HT-29 (cell line): Measurements from ENCODE around the gene ENDOG. TPM values are rescaled to one million over a fixed set of nuclear protein-coding genes. Genes with fewer than 3 reads are reported as not detected.
A peak's percentile ranks its signal among the peaks of the same experiment; 100 is the strongest.

Experiments
- DNase-seq: peaks from one replicate; pipeline ENCODE4 v3.0.0-alpha.2; 2015; ENCODE audit warnings: low spot score
- total RNA-seq: library from RNA; depleted of rRNA; stranded (reverse); fragments of >200 nt; shearing (Covaris generic); gene quantifications from 2 replicates; pipeline ENCODE4 v1.2.3, GENCODE V29; 2014

ENDOG gene
- total RNA-seq, 1 experiment from 2014 or later = 52.1 TPM

DNA sequence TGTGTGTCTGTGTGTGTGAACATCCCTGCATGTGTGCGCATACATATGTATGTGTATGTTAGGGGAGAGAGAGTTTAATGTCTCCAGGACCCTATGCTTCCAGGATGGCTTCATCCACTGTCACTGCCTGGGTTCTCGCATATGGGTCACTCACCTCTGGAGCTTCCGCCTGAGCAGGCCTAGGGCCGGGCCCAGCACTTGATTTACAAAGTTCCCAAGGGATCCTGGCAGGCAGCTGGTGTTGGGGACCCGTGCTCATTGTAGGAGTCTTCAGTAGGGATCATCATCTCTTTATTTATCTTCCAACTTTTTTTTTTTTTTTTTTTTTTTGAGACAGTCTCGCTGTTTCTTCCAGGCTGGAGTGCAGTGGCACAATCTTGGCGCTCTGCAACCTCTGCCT, 18.2 kb upstream of the ENDOG start:
- no peak for DNase-seq

DNA sequence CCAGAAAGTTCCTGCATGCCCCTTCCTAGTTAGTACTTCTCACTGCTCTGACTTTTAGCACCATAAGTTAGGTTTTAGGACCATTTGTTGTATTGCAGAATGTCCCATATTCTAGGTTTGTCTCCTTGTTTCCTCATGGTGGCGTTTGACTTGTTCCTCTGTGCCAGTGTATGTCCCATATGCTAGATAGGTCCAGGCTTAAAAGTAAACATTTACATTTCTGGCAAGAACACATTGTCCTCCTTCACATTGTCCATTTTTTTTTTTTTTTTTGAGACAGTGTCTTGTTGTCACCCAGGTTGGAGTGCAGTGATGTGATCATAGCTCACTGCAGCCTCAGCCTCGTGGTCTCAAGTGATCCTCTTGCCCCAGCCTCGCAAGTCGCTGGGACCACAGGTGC, 15.8 kb upstream of the ENDOG start:
- no peak for DNase-seq

DNA sequence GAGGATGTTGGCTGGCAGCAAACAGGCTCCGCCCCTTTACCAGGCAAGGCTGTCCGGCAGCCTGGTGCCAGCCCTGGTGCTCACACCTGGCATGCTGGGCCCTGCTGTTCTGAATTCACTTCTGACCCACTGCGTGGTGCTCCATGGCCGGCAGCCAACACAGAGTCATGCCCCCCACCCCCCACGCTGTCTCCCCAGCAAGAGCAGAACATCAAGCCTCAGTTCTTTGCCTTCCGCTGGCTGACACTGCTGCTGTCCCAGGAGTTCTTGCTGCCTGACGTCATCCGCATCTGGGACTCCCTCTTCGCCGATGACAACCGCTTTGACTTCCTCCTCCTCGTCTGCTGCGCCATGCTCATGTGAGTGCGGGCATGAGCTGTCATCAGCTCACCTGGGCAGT, 12.6 kb upstream of the ENDOG start:
- DNase-seq = no peak

DNA sequence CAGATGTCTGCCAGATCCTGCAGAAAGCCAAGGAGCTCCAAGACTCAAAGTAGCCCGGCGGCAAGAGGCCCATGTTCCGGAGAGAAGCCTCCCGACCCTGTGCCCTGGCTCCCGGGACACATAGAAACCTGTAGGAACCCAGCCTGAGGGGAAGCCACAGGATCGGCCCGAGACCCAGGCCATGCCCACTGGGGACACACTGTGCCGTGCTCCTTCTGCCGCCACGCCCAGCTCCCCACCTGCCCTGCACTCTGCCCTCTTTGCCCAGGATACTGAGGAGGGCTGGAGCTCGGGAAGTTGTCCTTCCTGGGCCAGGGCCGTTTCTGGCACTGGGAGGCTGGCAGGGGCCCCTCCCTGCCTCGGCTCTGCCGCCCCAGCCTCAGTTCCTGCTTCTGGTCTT, 10.5 kb upstream of the ENDOG start:
- DNase-seq = no peak

DNA sequence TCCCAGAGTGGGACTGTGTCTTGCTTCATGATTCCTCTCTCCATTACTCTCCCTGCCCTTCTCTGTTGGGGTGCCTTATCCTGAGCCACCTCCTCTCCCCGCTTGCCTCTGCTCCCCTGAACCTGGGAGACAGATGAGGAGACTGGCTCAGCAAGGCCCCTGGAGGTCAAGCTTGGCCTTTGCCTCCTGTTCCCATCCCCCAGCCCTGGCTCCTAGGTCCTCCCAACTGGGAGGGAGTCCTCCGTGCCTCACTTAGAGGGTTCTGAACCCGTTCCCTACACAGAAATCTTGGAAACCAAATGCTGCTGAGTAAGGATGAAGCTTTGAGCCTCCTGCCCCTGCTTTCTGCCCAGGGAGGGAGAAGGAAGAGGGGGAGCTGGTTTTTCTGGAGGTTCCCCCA, 9.8 kb upstream of the ENDOG start:
- DNase-seq = no peak

DNA sequence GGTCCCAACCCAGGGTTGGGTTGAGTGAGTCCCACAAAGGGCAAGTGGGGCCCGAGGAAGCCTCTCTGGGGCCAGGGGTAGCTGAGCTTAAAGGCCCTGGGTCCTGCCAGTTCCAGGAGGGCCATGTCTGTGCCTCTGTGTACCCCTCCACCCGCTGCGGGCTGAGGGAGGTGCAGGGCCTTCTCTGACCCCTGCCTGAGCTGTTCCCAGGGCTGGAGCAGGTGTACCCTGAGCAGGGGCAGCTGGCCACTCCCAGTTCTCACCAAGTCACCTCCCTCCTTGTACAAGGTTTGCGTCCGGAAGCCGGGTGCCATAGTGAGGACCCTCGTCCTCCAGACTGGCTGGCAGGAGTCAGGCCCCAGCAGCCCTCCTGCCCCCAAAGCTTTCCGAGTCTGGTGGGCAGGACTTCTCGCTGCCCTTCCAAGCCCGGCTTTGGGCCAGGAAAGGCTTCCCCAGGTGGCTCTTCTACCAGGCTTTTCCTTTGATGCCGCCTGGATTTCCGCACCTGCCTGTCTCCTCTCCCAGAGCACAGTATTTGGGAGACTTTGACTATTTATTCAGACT, 9.2 kb upstream of the ENDOG start:
- DNase-seq = no peak

DNA sequence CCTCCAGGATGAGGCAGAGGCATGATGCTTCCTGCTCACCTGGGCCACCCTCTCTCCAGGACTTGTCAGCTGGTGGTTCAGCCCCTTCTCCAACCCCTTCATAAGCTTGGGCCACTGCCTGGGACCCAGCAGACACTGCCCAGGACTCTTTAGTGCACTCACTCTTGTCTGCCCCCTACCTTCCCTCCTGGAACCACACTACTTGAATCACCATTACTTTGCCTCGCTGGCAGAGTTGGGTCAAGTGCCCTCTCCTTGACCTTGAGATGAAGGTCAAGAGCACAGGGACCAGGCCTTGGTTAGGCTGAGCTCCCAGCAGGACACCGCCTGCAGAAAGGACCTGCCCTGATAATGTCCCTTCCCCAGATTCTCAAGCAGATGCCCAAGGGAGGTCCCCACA, 8.5 kb upstream of the ENDOG start:
- no peak for DNase-seq

DNA sequence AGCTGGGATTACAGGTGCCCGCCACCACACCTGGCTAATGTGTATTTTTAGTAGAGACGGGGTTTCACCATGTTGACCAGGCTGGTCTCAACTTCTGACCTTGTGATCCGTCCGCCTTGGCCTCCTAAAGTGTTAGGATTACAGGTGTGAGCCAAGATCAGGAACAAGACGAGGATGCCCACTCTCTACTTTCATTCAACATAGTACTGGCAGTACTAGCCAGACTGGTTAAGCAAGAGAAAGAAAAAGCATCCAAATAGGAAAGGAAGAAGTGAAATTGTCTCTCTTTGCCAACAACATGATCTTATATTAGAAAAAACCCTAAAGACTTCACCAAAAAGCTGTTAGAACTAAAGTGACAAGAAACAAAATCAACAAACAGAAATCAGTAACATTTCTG, 7.4 kb upstream of the ENDOG start:
- DNase-seq = no peak

DNA sequence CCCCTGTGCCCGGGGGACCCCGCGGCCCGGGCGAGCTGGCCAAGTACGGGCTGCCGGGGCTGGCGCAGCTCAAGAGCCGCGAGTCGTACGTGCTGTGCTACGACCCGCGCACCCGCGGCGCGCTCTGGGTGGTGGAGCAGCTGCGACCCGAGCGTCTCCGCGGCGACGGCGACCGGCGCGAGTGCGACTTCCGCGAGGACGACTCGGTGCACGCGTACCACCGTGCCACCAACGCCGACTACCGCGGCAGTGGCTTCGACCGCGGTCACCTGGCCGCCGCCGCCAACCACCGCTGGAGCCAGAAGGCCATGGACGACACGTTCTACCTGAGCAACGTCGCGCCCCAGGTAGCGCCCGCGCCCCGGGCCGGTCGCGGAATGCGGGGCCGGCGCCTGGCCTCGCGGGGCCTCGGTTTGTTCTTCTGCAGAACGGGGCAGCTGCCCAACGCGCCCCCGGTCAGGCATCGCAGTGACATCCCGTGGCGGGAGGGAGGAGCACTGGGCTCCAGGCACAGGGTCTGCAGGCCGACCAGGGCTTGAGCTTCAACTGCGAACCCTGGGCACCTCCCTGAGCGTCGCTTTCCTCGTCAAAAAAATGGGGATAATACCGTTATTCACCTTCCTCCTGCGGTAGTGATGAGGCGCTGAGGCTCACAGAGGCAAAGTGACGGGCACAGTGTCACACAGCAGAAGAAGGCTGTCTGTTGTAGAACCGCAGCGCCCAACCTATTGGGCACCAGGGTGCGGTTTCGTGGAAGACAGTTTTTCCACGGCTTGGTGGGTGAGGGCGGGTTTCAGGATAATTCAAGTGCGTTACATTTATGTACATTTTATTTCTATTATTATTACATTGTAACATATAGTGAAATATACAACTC, 777 bp downstream of the ENDOG start:
- DNase-seq = peak; percentile 38

DNA sequence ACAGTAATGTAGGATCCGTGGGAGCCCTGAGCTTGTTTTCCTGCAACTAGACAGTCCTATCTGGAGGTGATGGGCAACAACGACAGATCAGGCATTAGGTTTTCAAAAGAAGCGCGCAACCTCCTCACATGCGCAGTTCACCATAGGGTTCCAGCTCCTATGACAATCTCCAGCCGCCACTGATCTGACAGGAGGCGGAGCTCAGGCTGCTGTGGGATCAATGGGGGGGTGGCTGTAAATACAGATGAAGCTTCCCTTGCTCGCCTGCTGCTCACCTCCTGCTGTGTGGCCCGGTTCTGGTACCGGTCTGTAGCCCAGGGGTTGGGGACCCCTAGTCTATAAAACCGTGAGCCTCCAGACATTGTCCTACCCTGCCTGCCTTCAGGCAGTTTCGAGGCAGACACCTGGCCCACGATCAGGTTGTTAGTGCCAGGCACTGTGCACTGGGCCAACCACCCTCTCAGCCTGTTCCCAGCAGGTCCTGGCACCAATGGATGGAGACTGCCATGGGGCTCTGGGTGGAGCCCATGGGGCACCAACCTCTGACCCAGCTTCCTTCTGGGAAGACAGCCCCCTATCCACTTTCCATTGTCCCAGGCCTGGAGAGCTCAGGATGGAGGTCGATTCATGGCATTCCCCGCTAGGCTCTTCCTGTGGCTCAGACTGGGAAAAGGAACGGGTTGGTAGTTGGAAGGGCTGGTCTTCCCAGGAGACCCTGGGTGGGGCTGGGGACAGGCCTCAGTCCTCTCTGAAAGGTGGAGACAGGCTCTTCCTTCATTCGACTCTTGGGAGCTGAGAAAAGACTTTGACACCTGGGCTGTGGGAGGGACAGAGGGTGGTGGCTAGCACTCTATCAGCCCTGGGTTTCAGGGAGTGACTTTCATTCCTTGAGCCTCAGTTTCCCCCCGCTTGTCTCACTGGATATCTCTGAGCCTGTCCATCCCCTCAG, 1.7 kb downstream of the ENDOG start:
- DNase-seq = peak; percentile 62

DNA sequence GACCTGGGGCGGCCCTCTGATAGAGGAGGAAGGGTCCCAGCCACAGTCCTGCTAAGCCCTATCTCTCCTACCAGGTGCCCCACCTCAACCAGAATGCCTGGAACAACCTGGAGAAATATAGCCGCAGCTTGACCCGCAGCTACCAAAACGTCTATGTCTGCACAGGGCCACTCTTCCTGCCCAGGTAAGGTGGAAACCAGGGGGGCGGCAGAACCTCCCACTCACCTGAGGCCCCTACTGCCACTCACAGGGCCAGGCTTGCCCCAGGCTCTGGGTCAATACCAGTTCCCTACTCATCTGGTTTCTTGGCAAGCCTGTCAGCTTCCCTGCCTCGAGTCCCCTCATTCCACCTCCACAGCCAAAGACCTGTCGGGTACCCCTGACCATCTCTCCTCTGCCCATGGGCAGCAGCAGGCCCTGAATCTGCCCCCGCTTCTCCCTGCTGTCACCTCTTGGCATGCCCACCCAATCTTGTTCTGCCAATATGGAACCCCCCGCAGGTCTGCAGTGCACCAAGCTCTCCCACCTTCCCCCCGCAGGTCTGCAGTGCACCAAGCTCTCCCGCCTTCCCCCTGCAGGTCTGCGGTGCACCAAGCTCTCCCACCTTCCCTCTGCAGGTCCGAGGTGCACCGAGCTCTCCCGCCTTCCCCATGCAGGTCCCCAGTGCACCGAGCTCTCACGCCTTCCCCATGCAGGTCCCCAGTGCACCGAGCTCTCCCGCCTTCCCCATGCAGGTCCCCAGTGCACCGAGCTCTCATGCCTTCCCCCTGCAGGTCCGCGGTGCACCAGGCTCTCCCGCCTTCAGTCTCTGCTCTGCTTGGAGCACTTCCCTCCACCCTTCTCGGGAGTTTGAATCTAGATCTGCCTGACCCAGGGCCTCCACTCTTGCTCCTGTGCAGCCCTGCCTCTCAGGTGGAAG, 2.6 kb downstream of the ENDOG start:
- DNase-seq = no peak

DNA sequence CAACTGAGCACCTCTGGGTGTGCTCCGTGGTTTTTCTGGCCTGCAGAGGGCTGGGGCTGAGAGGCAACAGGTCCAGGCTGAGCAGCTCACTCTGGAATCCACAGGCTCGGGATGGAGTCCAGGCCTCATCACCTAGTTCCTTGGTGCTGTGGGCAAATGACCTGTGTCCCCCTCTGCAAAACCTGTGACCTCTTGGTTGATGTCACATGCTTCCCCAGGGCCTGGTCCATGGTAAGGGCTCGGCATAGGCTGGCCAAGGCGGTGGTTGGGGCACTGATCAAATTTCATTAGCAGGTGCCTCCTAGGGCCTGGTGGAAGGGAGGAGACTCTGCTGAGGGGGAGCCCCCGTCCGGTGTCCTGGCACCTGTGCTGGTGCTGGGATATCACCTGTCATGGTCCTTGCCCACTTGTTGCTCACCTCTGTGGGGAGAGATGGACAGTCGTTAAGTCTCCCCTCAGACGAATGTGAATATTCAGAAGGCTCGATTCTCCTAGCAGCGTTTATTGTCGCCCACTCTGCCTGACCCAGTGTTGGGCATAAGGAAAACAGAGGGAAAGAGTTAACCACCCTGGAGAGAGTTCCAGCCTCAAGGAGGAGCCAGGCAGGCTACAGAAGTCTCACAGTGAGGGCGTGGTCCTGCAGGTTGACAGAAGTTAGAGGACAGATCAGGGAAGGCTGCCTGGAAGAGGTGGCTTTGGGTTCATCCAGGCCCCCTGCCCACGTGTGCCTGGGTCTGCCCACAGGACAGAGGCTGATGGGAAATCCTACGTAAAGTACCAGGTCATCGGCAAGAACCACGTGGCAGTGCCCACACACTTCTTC, 3.5 kb downstream of the ENDOG start:
- no peak for DNase-seq

DNA sequence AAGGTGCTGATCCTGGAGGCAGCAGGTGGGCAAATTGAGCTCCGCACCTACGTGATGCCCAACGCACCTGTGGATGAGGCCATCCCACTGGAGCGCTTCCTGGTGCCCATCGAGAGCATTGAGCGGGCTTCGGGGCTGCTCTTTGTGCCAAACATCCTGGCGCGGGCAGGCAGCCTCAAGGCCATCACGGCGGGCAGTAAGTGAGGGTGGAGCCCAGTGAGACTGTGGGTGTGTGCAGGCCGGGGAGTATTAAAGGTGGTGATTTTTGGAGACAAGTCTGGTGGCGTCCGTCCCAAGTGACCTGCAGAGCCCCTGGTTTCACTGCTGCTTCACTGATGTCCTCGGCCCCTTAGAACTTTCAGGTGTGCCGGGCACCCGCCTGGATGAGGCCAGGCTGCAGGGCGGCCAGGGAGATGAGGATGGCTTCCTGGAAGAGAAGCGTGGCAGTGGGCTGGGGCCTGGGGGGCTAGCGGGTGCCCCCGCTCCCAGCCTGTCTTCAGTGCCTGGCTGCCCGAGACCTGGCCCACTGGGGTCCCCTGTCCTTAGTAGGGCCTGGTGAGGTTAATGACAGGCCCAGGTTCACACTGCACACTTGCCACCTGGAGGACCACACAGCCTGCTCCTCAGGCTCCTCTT, 4.2 kb downstream of the ENDOG start:
- no peak for DNase-seq

DNA sequence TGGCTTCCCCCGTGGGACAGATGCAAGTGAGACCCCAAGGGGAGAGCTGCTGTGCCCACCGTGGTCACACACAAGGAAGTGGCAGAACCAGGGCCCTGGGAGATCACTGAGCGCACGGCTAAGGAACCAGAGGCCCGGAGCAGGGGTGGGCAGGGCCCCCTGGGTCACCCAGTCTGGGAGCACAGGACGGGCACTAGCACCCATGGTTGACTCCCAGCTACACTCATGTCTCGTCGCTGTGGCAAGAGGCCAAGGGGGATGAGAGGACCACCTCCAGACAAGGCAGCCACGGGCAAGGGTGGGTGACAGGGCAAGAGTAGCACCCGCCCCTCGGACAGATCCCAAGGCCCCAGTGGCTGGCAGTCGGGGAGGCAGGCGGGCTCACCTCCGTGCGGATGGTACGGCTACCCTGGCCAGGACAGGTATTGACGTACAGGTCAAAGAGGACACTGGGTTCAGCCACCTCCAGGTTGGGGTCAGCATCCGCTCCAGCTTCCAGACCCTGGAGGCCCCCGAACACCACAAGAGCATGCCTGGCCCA, 5.1 kb downstream of the ENDOG start:
- no peak for DNase-seq

DNA sequence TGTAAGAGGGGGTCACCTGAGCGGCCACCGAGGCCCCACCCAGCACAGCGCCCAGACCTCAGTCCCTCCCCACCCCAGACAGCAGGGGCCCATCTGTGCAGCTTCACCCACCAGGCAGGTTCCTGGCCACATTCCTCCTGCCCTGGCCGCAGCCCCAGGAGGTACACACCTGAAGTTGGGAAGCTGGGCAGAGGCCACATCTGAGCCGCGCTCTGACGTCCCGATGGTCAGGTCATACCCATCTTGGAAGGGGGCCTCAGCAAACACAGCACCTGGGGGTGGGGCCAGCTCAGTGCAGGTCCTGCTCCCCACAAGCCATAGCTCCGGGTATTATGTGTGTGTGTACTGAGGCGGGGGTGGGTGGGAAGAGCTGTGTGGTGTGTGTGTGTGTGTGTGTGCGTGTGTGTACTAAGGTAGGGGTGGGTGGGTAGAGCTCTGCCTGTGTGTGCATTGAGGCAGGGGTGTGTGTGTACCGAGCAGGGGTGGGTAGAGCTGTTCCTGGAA, 5.7 kb downstream of the ENDOG start:
- no peak for DNase-seq

DNA sequence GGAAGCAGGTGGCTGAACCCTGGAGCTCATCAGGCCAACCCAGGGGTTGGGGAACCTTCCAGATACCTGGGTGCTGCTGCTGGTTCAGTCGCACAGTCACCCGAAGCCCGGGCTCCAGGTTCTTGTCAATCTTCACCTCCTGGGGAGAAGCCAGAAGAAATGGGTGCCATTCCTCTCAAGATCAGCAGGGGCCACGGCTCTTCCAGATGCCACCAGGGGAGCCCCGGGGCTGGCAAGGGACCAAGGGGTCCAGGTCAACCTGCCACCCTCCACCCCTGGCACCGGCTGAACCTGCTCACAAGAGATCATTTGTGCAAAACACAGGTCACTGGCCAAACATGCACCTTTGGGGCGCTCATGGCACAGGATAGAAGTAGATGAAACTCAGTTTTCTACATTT, 6.6 kb downstream of the ENDOG start:
- DNase-seq = no peak

DNA sequence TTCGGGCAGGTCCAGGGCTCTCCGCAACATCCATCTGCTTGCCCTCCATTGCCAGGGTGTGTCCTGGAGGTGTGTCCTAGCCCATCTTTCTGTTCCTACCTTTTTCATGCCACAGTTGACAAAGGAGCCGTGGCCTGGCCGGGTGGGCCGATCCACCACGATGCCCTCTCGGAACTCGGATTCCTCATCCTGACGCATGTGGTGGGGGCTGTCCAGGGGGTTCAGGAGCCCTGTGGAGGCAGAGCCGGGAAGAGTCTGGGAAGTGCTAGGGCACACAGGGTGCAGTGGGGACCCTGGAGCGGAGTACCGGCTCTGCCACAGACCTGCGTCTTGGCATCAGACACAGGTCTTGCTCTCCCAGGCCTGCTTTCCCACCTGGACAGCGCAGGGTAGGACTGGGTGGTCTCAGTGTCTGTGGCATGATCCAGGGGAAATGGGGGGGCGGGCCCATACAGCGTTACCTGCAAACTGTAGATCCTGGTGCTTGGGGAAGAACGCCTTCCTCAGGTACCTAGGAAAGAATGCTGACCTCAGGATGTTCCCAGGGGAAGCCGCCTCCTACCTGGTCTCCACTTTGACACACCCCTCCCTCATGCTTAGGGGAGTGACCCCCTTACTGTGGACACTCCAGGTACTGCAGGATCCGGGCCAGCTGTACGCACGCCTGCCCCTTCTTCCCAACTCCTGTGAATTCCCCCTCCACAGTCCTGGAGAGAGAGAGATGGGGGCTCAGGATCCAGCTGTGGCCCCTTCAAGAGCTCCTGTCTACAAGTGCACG, 7.8 kb downstream of the ENDOG start:
- DNase-seq = no peak

DNA sequence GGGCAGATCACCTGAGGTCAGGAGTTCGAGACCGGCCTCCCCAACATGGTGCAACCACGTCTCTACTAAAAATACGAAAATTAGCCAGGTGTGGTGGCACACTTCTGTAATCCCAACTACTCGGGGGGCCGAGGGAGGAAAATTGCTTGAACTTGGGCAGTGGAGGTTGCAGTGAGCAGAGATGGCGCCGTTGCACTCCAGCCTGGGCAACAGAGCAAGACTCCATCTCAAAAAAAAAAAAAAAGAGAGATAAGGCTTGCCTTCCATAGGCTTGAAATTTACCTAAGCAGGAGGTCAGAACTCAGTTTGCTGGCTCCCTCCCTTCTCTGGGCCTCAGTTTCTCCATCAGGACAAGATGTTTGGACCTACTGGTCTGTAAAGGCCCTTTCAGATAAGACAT, 10.0 kb downstream of the ENDOG start:
- no peak for DNase-seq
